Liver (tissue), 3 donors: ENCODE results near the gene PITPNM2.

Experiments used
- ATF3 ChIP-seq: IDR thresholded peaks from 2 replicates; pipeline ENCODE4 v1.6.1; 2016; ENCODE audit warnings: antibody characterized with exemption
- CTCF ChIP-seq: fragments of 150-350 bp; IDR thresholded peaks from 2 replicates; pipeline ENCODE4 v1.5.1; 2017; ENCODE audit warnings: improper control_type of control experiment, low read depth, low read length; ENCODE audit not compliant: missing input control
- FOXA1 ChIP-seq: IDR thresholded peaks from 2 replicates; pipeline ENCODE4 v1.6.1; 2016; ENCODE audit warnings: antibody characterized with exemption
- RAD21 ChIP-seq, 2 donors: IDR thresholded peaks; 2 replicates each; pipeline ENCODE4 v1.6.1; 2016; ENCODE audit warnings: antibody characterized with exemption in 2 of 2, mild to moderate bottlenecking in 2 of 2
- donor health status: healthy.
- donor health status: healthy.

- TF ChIP-seq RAD21 (IDR thresholded peaks at IDR 0.05) (no peak), CTCF (peak; percentile 43), FOXA1 (no peak), ATF3 (no peak)
Measured at GRCh38 chr12:123150744-123151456, at the start of gene PITPNM2.
